Heart right ventricle (tissue), 16 donors: ENCODE measurements around the gene GSTM2. TPM values are rescaled to one million over a fixed set of nuclear protein-coding genes. Genes with fewer than 3 reads are reported as not detected.

ENCODE experiments used
- ATAC-seq, 8 donors: fragments of 200-7000 bp; cut with Tn5 transposase; one replicate each; pipeline ENCODE4 v1.9.1; 2020; ENCODE audit warnings: mild to moderate bottlenecking in 8 of 8, moderate library complexity in 8 of 8, moderate number of reproducible peaks in 1 of 8
- DNase-seq, 2 donors: peaks; one replicate each; pipeline ENCODE4 v3.0.0-alpha.2; 2020
- H3K27ac ChIP-seq, 10 donors: fragments of 200-600 bp; sonication (generic) in 2 of 10; one replicate each; pipeline versions ENCODE4 v1.5.0 to v1.8.0; 2020 to 2022; ENCODE audit warnings: mild to moderate bottlenecking in 3 of 10
- H3K27me3 ChIP-seq, 7 donors: fragments of 200-600 bp; one replicate each; pipeline ENCODE4 v1.8.0; 2021 to 2022; ENCODE audit warnings: mild to moderate bottlenecking in 2 of 7
- H3K36me3 ChIP-seq, 9 donors: fragments of 200-600 bp; sonication (generic) in 1 of 9; one replicate each; pipeline versions ENCODE4 v1.5.0 to v1.8.0; 2020 to 2022; ENCODE audit warnings: mild to moderate bottlenecking in 2 of 9
- H3K4me1 ChIP-seq, 9 donors: fragments of 200-600 bp; sonication (generic) in 1 of 9; one replicate each; pipeline versions ENCODE4 v1.5.0 to v1.8.0; 2020 to 2022; ENCODE audit warnings: mild to moderate bottlenecking in 4 of 9
- H3K4me3 ChIP-seq, 10 donors: fragments of 200-600 bp; sonication (generic) in 2 of 10; one replicate each; pipeline versions ENCODE4 v1.5.0 to v1.8.0; 2020 to 2022; ENCODE audit warnings: mild to moderate bottlenecking in 7 of 10, moderate library complexity in 2 of 10
- H3K9me3 ChIP-seq, 11 donors: fragments of 200-600 bp in 10 of 11; sonication (generic) in 2 of 11; one replicate each; pipeline versions ENCODE4 v1.5.0 to v1.8.0; 2013 to 2022; ENCODE audit warnings: mild to moderate bottlenecking in 2 of 11, control low read depth in 1 of 11, moderate library complexity in 1 of 11
- WGBS, 2 donors: extraction: QIAGEN DNeasy Blood & Tissue Kit; methylation state at CpG; one replicate each; pipeline ENCODE4 v1.1.7; 2013; ENCODE audit warnings: inconsistent platforms in 1 of 2; 5-methylcytosine and 5-hydroxymethylcytosine counted together
- intact Hi-C, 10 donors: fragments of 100-400 bp; cut with DNase I; formaldehyde crosslinking; loops; one replicate each; pipeline versions ENCODE4 v1.11.1 to v1.14.2; 2022
- polyA plus RNA-seq, 2 donors: library from polyadenylated mRNA; stranded (reverse); fragments of 200-250 nt; gene quantifications; one replicate each; pipeline ENCODE4 v1.2.3, GENCODE V29; 2013
- total RNA-seq, 10 donors: library from RNA; stranded (reverse); fragmentation: NEBNext Ultra II Directional in 3 of 10; extraction: Animal tissue kit (Norgen Biotek cat#: 25700) in 3 of 10; gene quantifications; one replicate each; pipeline versions ENCODE4 v1.2.1 to v1.2.4, GENCODE V29; 2021 to 2023
- TF ChIP-seq, protein P1 (sequence below), 9 donors: fragments of 200-600 bp; sonication (generic) in 2 of 9; IDR thresholded peaks; one replicate each; pipeline versions ENCODE4 v1.5.0 to v1.8.0; 2021 to 2022; ENCODE audit warnings: antibody characterized with exemption in 9 of 9, mild to moderate bottlenecking in 5 of 9, moderate library complexity in 1 of 9
- donor health status: Arrhythmogenic right ventricular cardiomyopathy.
- donor health status: ischemic (EF 13 %, LVEDD 7.1; RV severe dilation, severe dysfunction).
- donor health status: healthy with polysubstance abuse.
- donor health status: DM: no; HTN: yes; CAD: no.
- donor health status: DM: no; HTN: no; CAD: no.
- donor health status: ischemic (EF 25% LVEDD 6.9; RV normal size, moderate dysfunction).
- donor health status: ischemic (EF 25% LVEDD 5.7; RV mildly dilated, moderate dysfunction).
- donor health status: healthy.
- donor health status: DM: yes; HTN: yes; CAD: no.
- donor health status: Ischemic cardiomyopathy.
- donor health status: ischemic (EF 35%, LVEDD 5.7; RV mildly dilated, moderate dysfunction).
- donor health status: nonischemic (EF 11% LVEDD 7.7; RV severe dilation, severe dysfunction).
- donor health status: DM: yes; HTN: yes; CAD: no.
- donor health status: PGD.
- donor health status: ischemic (EF 29% LVEDD 5.4; RV normal size, mild dysfunction).
- donor health status: nonischemic (EF 23%, LVEDD 6.1; RV moderate dilation, normal function).

Gene GSTM2
- total and polyA plus RNA-seq, 12 donors = 23.1 to 113 (median 68.1) TPM

DNA sequence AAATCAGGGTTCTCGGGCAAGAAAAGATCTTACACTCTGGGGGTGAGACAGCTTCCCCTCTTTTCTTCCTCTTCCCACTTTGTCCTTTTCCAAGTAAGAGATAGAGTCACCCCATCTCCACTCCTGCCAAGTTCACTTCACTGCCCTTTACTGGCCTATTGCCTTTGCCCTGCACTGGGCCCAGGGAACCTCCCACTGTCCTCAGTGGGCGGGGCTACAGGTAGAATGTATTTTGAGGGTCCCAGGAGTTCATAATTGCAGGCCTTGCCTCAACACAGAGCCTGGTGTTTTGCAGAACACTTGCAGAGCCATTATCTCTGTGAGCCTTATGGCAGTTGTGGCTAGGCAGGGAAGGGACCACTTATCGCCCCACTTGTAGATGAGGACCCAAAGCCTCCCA, 45.0 kb upstream of the GSTM2 start:
- peaks cover 9 to 63% (median 56%) of the 10 kb centered on the region in 9 donors for H3K4me1 ChIP-seq
- no peaks in the 10 kb centered on the region for H3K27me3 ChIP-seq
- DNase-seq = no peak
- ATAC-seq = no peak
- H3K9me3 ChIP-seq = no peaks in the 10 kb centered on the region
- 95 to 99% methylated on average over 3 of the region's 3 CpGs for WGBS, 2 donors
- H3K36me3 ChIP-seq = peaks cover 0 to 22% (median 4%) of the 10 kb centered on the region in 9 donors
- intact Hi-C loops = loop anchor here in 1 of 10 donors (5.0 kb wide), 1 partner anchor 76 kb away; the partner anchor contains the start of gene GNAI3
- peak overlapping the region in 1 of 10 donors; percentile 97 for H3K27ac ChIP-seq
- H3K4me3 ChIP-seq = peak overlapping the region in 1 of 10 donors; percentile 77
- TF ChIP-seq, protein P1, sequence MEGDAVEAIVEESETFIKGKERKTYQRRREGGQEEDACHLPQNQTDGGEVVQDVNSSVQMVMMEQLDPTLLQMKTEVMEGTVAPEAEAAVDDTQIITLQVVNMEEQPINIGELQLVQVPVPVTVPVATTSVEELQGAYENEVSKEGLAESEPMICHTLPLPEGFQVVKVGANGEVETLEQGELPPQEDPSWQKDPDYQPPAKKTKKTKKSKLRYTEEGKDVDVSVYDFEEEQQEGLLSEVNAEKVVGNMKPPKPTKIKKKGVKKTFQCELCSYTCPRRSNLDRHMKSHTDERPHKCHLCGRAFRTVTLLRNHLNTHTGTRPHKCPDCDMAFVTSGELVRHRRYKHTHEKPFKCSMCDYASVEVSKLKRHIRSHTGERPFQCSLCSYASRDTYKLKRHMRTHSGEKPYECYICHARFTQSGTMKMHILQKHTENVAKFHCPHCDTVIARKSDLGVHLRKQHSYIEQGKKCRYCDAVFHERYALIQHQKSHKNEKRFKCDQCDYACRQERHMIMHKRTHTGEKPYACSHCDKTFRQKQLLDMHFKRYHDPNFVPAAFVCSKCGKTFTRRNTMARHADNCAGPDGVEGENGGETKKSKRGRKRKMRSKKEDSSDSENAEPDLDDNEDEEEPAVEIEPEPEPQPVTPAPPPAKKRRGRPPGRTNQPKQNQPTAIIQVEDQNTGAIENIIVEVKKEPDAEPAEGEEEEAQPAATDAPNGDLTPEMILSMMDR (IDR thresholded peaks at IDR 0.05) = no peak

DNA sequence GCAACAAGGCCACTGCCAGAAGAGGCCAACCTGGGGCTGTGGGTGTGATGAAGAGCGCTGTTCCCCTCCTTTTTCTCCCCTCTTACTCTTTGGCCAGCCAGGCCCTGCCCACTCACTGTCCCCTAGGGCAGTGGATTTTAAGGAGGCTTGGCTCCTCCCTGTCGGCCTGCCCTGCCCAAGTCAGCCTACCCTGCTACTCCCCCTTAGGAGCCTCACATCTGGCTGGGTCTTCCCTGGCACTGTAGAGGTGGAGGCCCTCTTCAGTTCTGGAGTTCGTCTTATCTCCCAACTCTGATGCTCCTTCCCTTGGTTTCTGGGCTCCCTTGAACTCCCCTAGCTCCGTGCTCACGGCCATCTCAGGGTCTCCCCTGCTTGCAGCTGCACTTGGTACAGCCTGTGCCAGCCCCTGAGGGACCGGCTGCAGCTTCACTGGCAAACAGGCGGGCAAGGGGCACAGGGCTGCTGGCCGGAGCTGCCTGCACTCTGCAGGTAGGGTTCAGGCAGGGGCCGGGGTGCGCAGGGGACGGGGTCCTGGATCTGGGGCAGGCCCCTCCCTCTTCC, 44.2 kb upstream of the GSTM2 start:
- Histone ChIP-seq H3K4me3 (peak overlapping the region in 1 of 10 donors; percentile 8), H3K27me3 (no peaks in the 10 kb centered on the region), H3K36me3 (peaks cover 0 to 30% (median 11%) of the 10 kb centered on the region in 9 donors), H3K9me3 (no peaks in the 10 kb centered on the region), H3K27ac (peak overlapping the region in 2 of 10 donors; percentile 9 to 97), H3K4me1 (peaks cover 9 to 63% (median 49%) of the 10 kb centered on the region in 9 donors)
- ATAC-seq (no peak), DNase-seq (no peak)
- TF ChIP-seq, protein P1 (IDR thresholded peaks at IDR 0.05) = no peak
- WGBS, 2 donors = 78% methylated on average over 11 of the region's 11 CpGs
- intact Hi-C loops = loop anchor here in 1 of 10 donors (5.0 kb wide), 1 partner anchor 76 kb away; the partner anchor contains the start of gene GNAI3

DNA sequence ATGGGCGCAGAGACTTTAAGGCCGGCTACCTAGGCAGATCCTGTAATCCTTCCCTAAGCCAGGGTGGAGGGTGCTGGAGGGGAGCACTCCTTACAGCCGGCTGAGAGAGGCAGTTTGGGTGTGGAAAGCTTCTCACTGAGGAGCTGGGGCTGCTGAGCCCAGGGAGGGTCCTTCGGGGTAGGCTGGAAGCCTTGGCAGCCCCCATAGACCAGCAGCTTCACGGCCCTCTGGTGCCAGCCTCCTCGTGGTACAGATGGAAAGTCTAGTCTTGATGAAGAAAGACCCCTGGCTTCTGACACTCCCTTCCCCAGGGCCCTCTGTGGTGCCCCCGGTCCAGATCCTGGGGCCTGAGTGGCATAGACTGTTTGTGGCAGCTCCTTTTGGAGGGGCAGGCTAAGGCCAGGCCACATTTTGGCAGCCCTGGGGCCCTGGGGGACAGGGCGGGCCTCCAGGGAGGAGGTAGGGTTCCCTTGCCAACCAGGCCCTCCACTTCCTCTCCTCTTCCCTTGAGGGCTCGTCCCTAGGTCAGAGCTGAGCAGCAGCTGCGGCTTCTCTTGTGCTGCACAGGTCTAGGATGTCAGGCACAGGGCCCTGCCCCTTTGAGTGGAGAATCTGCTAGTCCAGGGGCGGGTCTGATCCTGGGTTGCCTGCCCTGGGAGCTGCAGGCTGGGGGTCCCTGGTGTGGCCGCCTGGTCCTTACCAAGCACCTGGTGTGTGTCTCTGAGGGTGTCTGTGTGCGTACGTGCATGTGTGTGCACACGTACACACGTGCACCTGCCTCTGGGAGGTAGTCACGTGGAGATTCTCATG, 43.5 kb upstream of the GSTM2 start:
- WGBS, 2 donors = 73 to 77% methylated on average over 17 of the region's 17 CpGs
- TF ChIP-seq, protein P1 (IDR thresholded peaks at IDR 0.05) = no peak
- Histone ChIP-seq H3K9me3 (no peaks in the 10 kb centered on the region), H3K36me3 (peaks cover 0 to 37% (median 16%) of the 10 kb centered on the region in 9 donors), H3K4me1 (peaks cover 9 to 57% (median 41%) of the 10 kb centered on the region in 9 donors), H3K27me3 (no peaks in the 10 kb centered on the region), H3K27ac (peak overlapping the region in 2 of 10 donors; percentile 26 to 36), H3K4me3 (peak overlapping the region in 1 of 10 donors; percentile 8)
- intact Hi-C loops = loop anchor here in 5 of 10 donors (5.0 kb wide), 2 partner anchors 77 to 82 kb away; partner anchors contain the start of gene GNAI3 (in 3 of the 5)
- DNase-seq (no peak), ATAC-seq (no peak)

DNA sequence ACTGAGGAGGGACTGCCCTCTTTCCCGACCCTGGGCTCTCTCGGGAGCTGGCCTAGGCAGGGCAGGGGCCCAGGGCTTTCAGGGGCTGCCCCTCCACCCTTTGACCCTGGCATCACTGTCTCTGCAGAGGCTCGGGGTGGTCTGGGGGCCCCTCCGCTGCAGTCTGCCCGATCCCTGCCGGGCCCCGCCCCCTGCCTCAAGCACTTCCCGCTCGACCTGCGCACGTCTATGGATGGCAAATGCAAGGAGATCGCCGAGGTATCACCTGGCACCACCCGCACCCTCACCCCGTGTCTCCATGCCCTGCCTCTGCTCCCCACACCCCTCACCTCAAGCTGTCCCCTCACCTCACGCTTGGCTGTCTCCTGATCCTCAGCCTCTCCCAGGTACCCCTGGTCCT, 42.7 kb upstream of the GSTM2 start:
- TF ChIP-seq, protein P1 (IDR thresholded peaks at IDR 0.05) = no peak
- Histone ChIP-seq H3K9me3 (no peaks in the 10 kb centered on the region), H3K27ac (no peak overlapping the region), H3K36me3 (peaks cover 0 to 45% (median 22%) of the 10 kb centered on the region in 9 donors), H3K4me1 (peaks cover 9 to 49% (median 35%) of the 10 kb centered on the region in 9 donors), H3K27me3 (no peaks in the 10 kb centered on the region), H3K4me3 (no peak overlapping the region)
- WGBS, 2 donors = 78 to 85% methylated on average over 16 of the region's 16 CpGs
- DNase-seq (no peak), ATAC-seq (no peak)
- intact Hi-C loops = loop anchor here in 4 of 10 donors (5.0 kb wide), 2 partner anchors 78 to 83 kb away; partner anchors contain the start of gene GNAI3 (in 2 of the 4)
